HepG2 (cell line): ENCODE measurements around the gene PANK2. TPM values are rescaled to one million over a fixed set of nuclear protein-coding genes. Genes with fewer than 3 reads are reported as not detected.

Source experiments
- AGO1 ChIP-seq: fragments of 200-400 bp; formaldehyde crosslinking; IDR thresholded peaks from 2 replicates; pipeline ENCODE4 v1.6.1; 2017; ENCODE audit warnings: mild to moderate bottlenecking, low read depth, low read length, moderate library complexity; ENCODE audit not compliant: poor library complexity, severe bottlenecking
- ARNT2 ChIP-seq: sonication (generic); formaldehyde crosslinking; IDR thresholded peaks from 2 replicates; pipeline ENCODE4 v1.8.0; 2022; ENCODE audit warnings: mild to moderate bottlenecking, low read depth, missing genetic modification reagents, moderate library complexity
- CCAR2 ChIP-seq: fragments of 200-400 bp; formaldehyde crosslinking; optimal IDR thresholded peaks from 2 replicates; pipeline ENCODE3; 2018; ENCODE audit warnings: low read depth, mild to moderate bottlenecking, low read length, moderate library complexity
- CENPT ChIP-seq: sonication (generic); formaldehyde crosslinking; IDR thresholded peaks from 2 replicates; pipeline ENCODE4 v1.8.0; 2022; ENCODE audit warnings: low read depth, mild to moderate bottlenecking, moderate library complexity, missing genetic modification reagents
- FOXA1 ChIP-seq, 2 experiments: fragments of 450-650 bp in 1 of 2; sonication (generic) in 1 of 2; formaldehyde crosslinking in 1 of 2; IDR thresholded peaks; 2 replicates each; pipeline versions ENCODE4 v1.4.0 to v1.6.1; 2016 to 2020; ENCODE audit warnings: missing genetic modification reagents in 1 of 2
- HDAC1 ChIP-seq: sonication (generic); formaldehyde crosslinking; IDR thresholded peaks from 2 replicates; pipeline ENCODE4 v1.5.1; 2020; ENCODE audit warnings: mild to moderate bottlenecking, missing genetic modification reagents
- MAFK ChIP-seq, 2 experiments: IDR thresholded peaks in 1 of 2; conservative IDR thresholded peaks in 1 of 2; 2 replicates each; pipeline ENCODE4 v1.6.1; 2011; ENCODE audit warnings: improper control_type of control experiment in 2 of 2, low read length in 2 of 2
- MEIS2 ChIP-seq: sonication (generic); formaldehyde crosslinking; IDR thresholded peaks from 2 replicates; pipeline ENCODE4 v1.9.0; 2021; ENCODE audit warnings: mild to moderate bottlenecking, missing genetic modification reagents
- MTA1 ChIP-seq: sonication (generic); formaldehyde crosslinking; IDR thresholded peaks from 2 replicates; pipeline ENCODE4 v1.4.0; 2020; ENCODE audit warnings: missing genetic modification reagents, mild to moderate bottlenecking, borderline replicate concordance
- PCBP2 ChIP-seq: fragments of 200-400 bp; formaldehyde crosslinking; optimal IDR thresholded peaks from 2 replicates; pipeline ENCODE3; 2018; ENCODE audit warnings: low read length, low read depth; ENCODE audit not compliant: poor library complexity, severe bottlenecking
- TSC22D2 ChIP-seq: sonication (generic); formaldehyde crosslinking; IDR thresholded peaks from 2 replicates; pipeline ENCODE4 v1.5.1; 2020; ENCODE audit warnings: missing genetic modification reagents, mild to moderate bottlenecking, borderline replicate concordance
- ZFP1 ChIP-seq: IDR thresholded peaks from 2 replicates; pipeline ENCODE4 v1.6.1; 2016
- ZNF124 ChIP-seq: sonication (generic); formaldehyde crosslinking; IDR thresholded peaks from 2 replicates; pipeline ENCODE4 v1.4.0; 2020; ENCODE audit warnings: missing genetic modification reagents
- ZNF224 ChIP-seq: sonication (generic); formaldehyde crosslinking; IDR thresholded peaks from 2 replicates; pipeline ENCODE4 v1.5.0; 2020; ENCODE audit warnings: mild to moderate bottlenecking, missing genetic modification reagents
- ZNF282 ChIP-seq: fragments of 450-650 bp; IDR thresholded peaks from 2 replicates; pipeline ENCODE4 v1.6.1; 2018; ENCODE audit not compliant: partially characterized antibody
- ZNF44 ChIP-seq: sonication (generic); formaldehyde crosslinking; IDR thresholded peaks from 2 replicates; pipeline ENCODE4 v1.5.1; 2020; ENCODE audit warnings: mild to moderate bottlenecking, missing genetic modification reagents
- ZNF484 ChIP-seq: sonication (generic); formaldehyde crosslinking; IDR thresholded peaks from 2 replicates; pipeline ENCODE4 v1.5.1; 2020; ENCODE audit warnings: mild to moderate bottlenecking, low read depth, missing genetic modification reagents, borderline replicate concordance
- ZNF567 ChIP-seq: sonication (generic); formaldehyde crosslinking; IDR thresholded peaks from 2 replicates; pipeline ENCODE4 v1.8.1; 2023; ENCODE audit warnings: mild to moderate bottlenecking, missing genetic modification reagents, borderline replicate concordance
- ZNF720 ChIP-seq: sonication (generic); formaldehyde crosslinking; IDR thresholded peaks from 2 replicates; pipeline ENCODE4 v1.4.0; 2020; ENCODE audit warnings: missing genetic modification reagents
- ZNF777 ChIP-seq: sonication (generic); formaldehyde crosslinking; IDR thresholded peaks from 2 replicates; pipeline ENCODE4 v1.4.0; 2020; ENCODE audit warnings: missing genetic modification reagents
- ZNF790 ChIP-seq: sonication (generic); formaldehyde crosslinking; IDR thresholded peaks from 2 replicates; pipeline ENCODE4 v1.8.0; 2022; ENCODE audit warnings: missing genetic modification reagents, mild to moderate bottlenecking, borderline replicate concordance
- polyA plus RNA-seq, 8 experiments: library from polyadenylated mRNA; depleted of rRNA in 3 of 8; stranded (reverse) in 7 of 8; unstranded in 1 of 8; fragments of >200 nt; fragmentation: Illumina TruSeq in 4 of 8; extraction: Trizol in 4 of 8; gene quantifications; 2 replicates each; pipeline versions ENCODE4 v1.2.1 to v1.2.3, GENCODE V29; 2011 to 2016; ENCODE audit warnings: low read depth in 4 of 8, missing spikeins in 1 of 8, mixed read lengths in 1 of 8; ENCODE audit not compliant: insufficient read depth in 1 of 8
- total RNA-seq, 5 experiments: library from RNA; depleted of rRNA; stranded (reverse); fragments of >200 nt; fragmentation: Illumina TruSeq; extraction: Trizol; gene quantifications; 2 replicates each; pipeline ENCODE4 v1.2.3, GENCODE V29; 2016; ENCODE audit warnings: low read depth in 1 of 5
- TF ChIP-seq, protein P1 (sequence below), 2 experiments: fragments of 450-650 bp in 1 of 2; sonication (generic) in 1 of 2; formaldehyde crosslinking; IDR thresholded peaks; 2 replicates each; pipeline versions ENCODE4 v1.5.0 to v1.8.0; 2020 to 2022; ENCODE audit warnings: mild to moderate bottlenecking in 1 of 2, missing genetic modification reagents in 1 of 2
- TF ChIP-seq, protein P2 (sequence below): IDR thresholded peaks from 2 replicates; pipeline ENCODE4 v1.6.1; 2016; ENCODE audit warnings: missing compliant biosample characterization, missing genetic modification reagents, borderline replicate concordance
- TF ChIP-seq, protein P3 (sequence below), 2 experiments: IDR thresholded peaks; 2 replicates each; pipeline ENCODE4 v1.6.1; 2011 to 2012; ENCODE audit warnings: low read length in 2 of 2, borderline replicate concordance in 1 of 2, low read depth in 1 of 2, mild to moderate bottlenecking in 1 of 2, moderate library complexity in 1 of 2

PANK2 gene
- total and polyA plus RNA-seq, 2 of the 13 experiments (the other 11 are each of a cell fraction or from before 2014, with no cell fraction given), result 39.2 to 123 TPM

DNA sequence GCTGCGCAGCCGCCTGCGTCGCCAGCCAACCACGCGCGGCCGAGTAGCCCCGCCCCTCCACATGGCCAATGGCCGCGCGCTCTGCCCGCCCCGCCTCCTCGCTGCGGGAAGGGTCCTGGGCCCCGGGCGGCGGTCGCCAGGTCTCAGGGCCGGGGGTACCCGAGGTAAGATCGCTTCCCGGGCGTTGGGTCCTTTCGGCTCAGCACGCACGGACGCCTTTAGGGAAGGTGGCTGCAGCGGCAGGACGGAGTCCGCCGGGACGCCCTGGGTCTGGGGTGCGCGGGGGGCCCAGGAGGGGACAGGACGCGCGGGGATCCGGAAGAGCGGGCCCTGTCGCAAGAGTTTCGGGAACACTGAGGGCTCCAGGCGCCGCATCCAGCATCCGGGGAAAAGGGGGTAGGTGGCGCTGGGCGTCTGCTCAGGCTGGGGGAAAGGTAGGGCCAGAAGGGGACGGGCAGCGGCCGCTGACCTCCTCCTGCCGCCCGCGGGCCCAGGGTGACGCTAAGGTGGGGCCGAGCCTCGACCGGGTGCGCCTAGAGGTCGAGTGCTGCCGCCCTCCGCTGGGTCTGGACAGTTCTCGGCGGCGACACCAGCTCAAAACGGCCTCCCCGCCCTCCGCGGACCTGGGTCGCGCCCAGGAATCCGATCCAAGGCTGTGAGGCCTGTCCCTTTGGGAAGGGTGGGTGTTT is 42.3 kb upstream of the PANK2 start, which contains the start of gene MAVS (continued):
- TF ChIP-seq, protein P1, sequence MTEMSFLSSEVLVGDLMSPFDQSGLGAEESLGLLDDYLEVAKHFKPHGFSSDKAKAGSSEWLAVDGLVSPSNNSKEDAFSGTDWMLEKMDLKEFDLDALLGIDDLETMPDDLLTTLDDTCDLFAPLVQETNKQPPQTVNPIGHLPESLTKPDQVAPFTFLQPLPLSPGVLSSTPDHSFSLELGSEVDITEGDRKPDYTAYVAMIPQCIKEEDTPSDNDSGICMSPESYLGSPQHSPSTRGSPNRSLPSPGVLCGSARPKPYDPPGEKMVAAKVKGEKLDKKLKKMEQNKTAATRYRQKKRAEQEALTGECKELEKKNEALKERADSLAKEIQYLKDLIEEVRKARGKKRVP (CRISPR knock-in tag; IDR thresholded peaks at IDR 0.05), result peak in 1 of 2 experiments; percentile 86; a peak in 2 of 4 replicates
- TF ChIP-seq, protein P2, sequence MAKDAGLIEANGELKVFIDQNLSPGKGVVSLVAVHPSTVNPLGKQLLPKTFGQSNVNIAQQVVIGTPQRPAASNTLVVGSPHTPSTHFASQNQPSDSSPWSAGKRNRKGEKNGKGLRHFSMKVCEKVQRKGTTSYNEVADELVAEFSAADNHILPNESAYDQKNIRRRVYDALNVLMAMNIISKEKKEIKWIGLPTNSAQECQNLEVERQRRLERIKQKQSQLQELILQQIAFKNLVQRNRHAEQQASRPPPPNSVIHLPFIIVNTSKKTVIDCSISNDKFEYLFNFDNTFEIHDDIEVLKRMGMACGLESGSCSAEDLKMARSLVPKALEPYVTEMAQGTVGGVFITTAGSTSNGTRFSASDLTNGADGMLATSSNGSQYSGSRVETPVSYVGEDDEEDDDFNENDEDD (CRISPR knock-in tag), result peak; percentile 58; the same call in 1 of the 2 replicates
- TF ChIP-seq ARNT2 (CRISPR knock-in tag), result no peak; the same call in 1 of the 2 replicates
- no peak for TF ChIP-seq ZNF484 (CRISPR knock-in tag)
- no peak for TF ChIP-seq CCAR2
- TF ChIP-seq MTA1 (CRISPR knock-in tag), result no peak
- TF ChIP-seq ZNF44 (CRISPR knock-in tag), result no peak; the same call in 1 of the 2 replicates
- TF ChIP-seq AGO1, result peak; percentile 88
- TF ChIP-seq MAFK (conservative IDR thresholded peaks at IDR 0.05 in 1 of 2, IDR thresholded peaks at IDR 0.05 in 1 of 2; ENCODE audit: low read length in 2 of 2), result no peak
- no peak for TF ChIP-seq FOXA1 (IDR thresholded peaks at IDR 0.05)
- no peak for TF ChIP-seq FOXA1 (CRISPR knock-in tag; IDR thresholded peaks at IDR 0.05)
- TF ChIP-seq ZNF777 (CRISPR knock-in tag), result peak; percentile 73
- TF ChIP-seq ZNF720 (CRISPR knock-in tag), result peak; percentile 78; the same call in 1 of the 2 replicates
- TF ChIP-seq, protein P3, sequence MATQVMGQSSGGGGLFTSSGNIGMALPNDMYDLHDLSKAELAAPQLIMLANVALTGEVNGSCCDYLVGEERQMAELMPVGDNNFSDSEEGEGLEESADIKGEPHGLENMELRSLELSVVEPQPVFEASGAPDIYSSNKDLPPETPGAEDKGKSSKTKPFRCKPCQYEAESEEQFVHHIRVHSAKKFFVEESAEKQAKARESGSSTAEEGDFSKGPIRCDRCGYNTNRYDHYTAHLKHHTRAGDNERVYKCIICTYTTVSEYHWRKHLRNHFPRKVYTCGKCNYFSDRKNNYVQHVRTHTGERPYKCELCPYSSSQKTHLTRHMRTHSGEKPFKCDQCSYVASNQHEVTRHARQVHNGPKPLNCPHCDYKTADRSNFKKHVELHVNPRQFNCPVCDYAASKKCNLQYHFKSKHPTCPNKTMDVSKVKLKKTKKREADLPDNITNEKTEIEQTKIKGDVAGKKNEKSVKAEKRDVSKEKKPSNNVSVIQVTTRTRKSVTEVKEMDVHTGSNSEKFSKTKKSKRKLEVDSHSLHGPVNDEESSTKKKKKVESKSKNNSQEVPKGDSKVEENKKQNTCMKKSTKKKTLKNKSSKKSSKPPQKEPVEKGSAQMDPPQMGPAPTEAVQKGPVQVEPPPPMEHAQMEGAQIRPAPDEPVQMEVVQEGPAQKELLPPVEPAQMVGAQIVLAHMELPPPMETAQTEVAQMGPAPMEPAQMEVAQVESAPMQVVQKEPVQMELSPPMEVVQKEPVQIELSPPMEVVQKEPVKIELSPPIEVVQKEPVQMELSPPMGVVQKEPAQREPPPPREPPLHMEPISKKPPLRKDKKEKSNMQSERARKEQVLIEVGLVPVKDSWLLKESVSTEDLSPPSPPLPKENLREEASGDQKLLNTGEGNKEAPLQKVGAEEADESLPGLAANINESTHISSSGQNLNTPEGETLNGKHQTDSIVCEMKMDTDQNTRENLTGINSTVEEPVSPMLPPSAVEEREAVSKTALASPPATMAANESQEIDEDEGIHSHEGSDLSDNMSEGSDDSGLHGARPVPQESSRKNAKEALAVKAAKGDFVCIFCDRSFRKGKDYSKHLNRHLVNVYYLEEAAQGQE (IDR thresholded peaks at IDR 0.05; ENCODE audit: borderline replicate concordance in 1 of 2, low read depth in 1 of 2, low read length in 2 of 2), result peak in 1 of 2 experiments; percentile 71; a peak in 2 of 4 replicates
- TF ChIP-seq CENPT (CRISPR knock-in tag), result no peak
- peak; percentile 89 for TF ChIP-seq ZNF124 (CRISPR knock-in tag)
- no peak for TF ChIP-seq ZNF282
- peak; percentile 65 for TF ChIP-seq MEIS2 (CRISPR knock-in tag)
- TF ChIP-seq ZNF790 (CRISPR knock-in tag), result peak; percentile 90; the same call in 1 of the 2 replicates
- no peak for TF ChIP-seq PCBP2
- TF ChIP-seq TSC22D2 (CRISPR knock-in tag), result no peak; the same call in 1 of the 2 replicates
- TF ChIP-seq HDAC1 (CRISPR knock-in tag), result peak; percentile 93
- TF ChIP-seq ZNF567 (CRISPR knock-in tag), result no peak; the same call in none of the 2 replicates
- TF ChIP-seq ZFP1 (CRISPR knock-in tag), result peak; percentile 75; the same call in 1 of the 2 replicates
- peak; percentile 93; the same call in 1 of the 2 replicates for TF ChIP-seq ZNF224 (CRISPR knock-in tag)
